SK-MEL-5 (cell line): ENCODE results near the gene KLKB1. TPM values are rescaled to one million over a fixed set of nuclear protein-coding genes. Genes with fewer than 3 reads are reported as not detected.
"Not testable (repeated sequence)": the region's sequence is repeated elsewhere in the genome, so short reads cannot be mapped to it uniquely, and the experiment has no call there.

ENCODE experiments used
- DNase-seq: peaks from one replicate; pipeline ENCODE4 v3.0.0-alpha.2; 2016; ENCODE audit warnings: low read depth, low spot score
- in situ Hi-C: cut with HindIII; loops from 2 replicates; pipeline ENCODE4 v1.10.0; 2016; ENCODE audit warnings: low sequenced_read_pairs, high pct_unique_total_duplicates, low pct_unique_long_range_greater_than_20kb
- total RNA-seq: library from RNA; depleted of rRNA; stranded (reverse); fragments of >200 nt; shearing (Covaris generic); gene quantifications from 2 replicates; pipeline ENCODE4 v1.2.3, GENCODE V29; 2014

Gene KLKB1
- total RNA-seq, 1 experiment from 2014 or later, result not detected

DNA sequence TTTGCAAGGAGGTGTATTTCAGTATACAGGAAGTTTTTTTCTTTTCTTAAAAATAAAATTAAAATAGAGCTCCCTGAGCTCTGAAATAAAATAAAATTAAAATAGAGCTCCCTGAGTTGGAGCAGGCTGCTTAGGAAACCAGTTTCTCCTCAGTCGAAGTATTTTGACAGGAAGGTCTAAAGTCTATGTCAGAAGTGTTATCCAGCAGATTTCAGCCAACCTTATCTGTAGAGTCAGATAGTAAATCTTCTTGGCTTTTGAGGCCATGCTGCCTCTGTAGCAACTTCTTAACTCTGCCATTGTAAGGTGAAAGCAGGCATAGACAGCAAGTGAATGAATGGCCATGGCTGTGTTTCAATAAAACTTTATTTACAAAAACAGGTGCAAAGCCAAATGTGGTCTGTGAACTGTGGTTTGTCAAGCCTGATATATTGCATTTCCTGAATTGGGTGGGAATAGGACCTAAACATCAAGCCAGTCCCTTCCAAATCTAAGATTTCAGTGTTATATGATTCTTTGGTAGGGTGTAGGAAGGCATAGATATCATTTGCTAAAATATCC, 9.5 kb upstream of the KLKB1 start:
- in situ Hi-C loops, result no loop called here
- DNase-seq, result no peak

DNA sequence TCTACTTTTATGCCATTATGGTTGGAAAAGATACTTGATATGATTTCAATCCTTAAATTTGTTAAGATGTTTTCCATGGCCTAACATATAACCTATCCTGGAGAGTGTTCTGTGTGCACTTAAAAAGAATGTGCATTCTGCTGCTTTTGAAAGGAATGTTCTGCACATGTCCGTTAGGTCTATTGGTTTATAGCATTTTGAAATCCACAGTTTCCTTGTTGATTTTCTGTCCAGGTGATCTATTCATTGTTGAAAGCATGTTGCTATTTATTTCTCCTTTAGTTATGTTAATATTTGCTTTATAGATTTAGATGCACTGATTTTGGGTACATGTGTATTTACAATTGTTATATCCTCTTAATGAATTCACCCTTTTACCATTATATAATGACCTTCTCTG, 5.7 kb upstream of the KLKB1 start:
- no peak for DNase-seq
- in situ Hi-C loops, result no loop called here

DNA sequence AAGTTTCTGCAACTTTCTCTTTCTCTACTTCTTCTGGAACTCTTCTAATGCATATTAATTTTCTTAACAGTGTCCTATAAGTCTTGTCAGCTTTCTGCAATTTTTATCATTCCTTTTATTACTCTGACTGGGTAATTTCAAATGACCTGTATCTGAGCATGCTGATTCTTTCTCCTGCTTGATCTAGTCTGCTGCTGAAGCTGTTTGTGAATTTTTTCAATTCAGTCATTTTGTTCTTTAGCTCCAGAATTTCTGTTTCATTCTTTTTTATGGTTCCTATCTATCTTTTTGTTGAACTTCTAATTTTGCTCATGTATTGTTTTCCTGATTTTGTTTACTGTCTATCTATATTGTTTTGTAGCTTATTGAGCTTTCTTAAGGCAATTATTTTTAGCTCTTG, 1.5 kb upstream of the KLKB1 start:
- DNase-seq, result no peak

DNA sequence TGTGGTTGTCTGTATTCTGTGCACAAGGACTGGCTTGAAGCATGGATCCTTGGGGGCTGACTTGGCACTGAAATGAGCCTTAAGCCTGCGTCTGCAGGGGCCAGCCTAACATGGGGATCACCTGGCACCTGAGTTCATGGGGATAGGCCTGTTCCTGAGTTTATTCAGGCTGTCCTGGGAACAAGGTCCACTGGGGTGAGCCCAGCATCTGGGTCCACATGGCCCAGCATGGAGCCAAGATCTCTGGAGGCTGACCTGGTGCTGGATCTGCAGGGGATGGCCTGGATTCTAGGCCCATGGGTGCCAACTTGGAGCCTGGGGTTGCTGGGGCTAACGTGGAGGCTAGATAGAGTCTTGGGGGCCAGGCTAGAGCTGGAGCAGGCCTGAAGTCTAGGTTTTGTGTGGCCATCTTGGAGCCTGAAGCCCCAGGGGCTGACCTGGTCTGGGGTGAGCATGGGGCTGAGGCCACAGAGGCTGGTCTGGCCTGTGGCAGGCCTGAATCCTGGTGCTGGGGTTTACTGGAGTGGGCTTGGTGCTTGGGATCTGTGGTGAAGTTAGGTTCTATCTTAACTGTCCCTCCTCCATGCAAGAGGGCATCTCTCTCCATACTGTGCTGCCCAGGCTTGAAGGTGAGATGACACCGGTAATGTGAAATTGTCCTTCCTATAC, 652 bp upstream of the KLKB1 start:
- in situ Hi-C loops, result no loop called here
- DNase-seq, result no peak

More for the DNA sequence above, 1.5 kb upstream of the KLKB1 start:
- in situ Hi-C loops, result no loop called here

GRCh38 chr4:186227744-186228513, 622 bp downstream of the KLKB1 start:
- in situ Hi-C loops, result no loop called here
- DNase-seq, result no peak

- in situ Hi-C loops, result no loop called here
- no peak for DNase-seq
Measured at GRCh38 chr4:186228514-186228894, 1.2 kb downstream of the KLKB1 start.

DNA sequence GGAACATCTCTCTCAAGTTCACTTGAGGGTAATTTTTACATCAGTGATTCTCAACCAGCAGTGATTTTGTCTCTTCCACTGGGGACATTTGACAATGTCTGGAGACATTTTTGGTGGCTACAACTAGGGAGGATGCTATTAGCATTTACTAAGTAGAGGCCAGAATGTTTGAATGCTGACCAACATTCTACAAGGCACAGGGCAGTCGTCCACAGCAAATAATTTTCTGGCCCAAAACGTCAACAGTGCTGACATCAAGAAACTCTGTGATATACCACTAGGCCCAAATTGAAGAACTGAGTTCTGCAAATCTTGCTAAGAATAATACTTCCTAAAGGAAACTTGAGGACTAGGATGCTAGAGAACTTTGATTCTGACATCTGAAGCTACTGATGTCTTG, 7.1 kb downstream of the KLKB1 start:
- in situ Hi-C loops, result no loop called here

GRCh38 chr4:186236126-186236525, 8.8 kb downstream of the KLKB1 start:
- in situ Hi-C loops, result no loop called here
- no peak for DNase-seq

More for the DNA sequence above, 7.1 kb downstream of the KLKB1 start:
- DNase-seq, result no peak

GRCh38 chr4:186240452-186240847, 13.1 kb downstream of the KLKB1 start:
- no peak for DNase-seq
- in situ Hi-C loops, result no loop called here

DNA sequence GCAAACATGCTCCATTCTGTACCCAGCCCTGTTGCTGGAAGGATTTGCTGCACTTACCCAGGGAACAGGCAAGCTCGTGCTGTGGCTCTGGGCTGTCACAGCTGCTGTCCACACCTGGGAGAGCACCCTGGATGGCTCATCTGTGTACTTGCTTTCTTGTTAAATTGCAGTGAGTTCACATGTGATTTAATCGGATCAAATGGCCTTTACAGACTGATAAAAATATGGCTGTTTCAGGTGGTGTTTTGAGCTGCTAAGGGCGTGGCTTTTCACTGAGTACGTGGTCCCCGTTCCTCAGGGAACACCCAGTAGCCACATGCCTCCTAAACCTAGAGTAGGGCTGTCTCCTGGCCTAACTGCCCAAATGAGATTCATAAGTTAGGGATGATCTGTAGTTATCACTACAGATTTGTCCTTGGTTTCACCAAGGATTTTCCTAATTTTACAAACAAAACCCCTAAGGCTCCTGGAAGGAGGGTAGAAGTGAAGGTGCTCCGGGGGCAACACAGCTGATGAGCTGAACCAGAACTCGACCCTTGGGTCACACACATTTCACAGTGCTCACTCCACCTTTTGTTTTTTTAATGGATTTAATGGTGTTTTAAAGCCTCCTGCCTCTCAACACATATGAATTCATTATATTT, 13.7 kb downstream of the KLKB1 start:
- no peak for DNase-seq
- in situ Hi-C loops, result no loop called here

- DNase-seq, result no peak
- in situ Hi-C loops, result no loop called here
Measured at GRCh38 chr4:186241616-186242015, 14.3 kb downstream of the KLKB1 start.

- in situ Hi-C loops, result not testable (repeated sequence)
Measured at GRCh38 chr4:186242031-186242430, 14.7 kb downstream of the KLKB1 start.

DNA sequence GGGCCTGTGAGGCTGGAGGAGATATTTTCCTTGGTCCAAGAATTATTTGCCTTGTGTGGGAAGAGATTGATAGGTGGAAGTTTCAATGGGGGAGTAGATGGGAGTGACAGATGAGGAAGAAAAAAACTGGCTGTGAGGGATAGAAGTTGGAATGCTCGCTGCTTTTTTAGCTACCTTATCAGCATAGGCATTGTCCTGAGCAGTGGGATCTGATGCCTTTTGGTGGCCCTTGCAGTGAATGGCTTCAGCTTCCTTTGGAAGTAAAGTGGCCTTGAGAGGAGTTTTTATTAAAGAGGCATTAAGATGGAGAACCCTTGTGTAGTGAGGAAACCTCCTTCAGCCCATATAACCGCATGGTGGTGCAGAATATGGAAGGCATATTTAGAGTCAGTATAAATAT, 16.0 kb downstream of the KLKB1 start:
- no peak for DNase-seq
- in situ Hi-C loops, result no loop called here

More at GRCh38 chr4:186242031-186242430, 14.7 kb downstream of the KLKB1 start:
- not testable (repeated sequence) for DNase-seq

DNA sequence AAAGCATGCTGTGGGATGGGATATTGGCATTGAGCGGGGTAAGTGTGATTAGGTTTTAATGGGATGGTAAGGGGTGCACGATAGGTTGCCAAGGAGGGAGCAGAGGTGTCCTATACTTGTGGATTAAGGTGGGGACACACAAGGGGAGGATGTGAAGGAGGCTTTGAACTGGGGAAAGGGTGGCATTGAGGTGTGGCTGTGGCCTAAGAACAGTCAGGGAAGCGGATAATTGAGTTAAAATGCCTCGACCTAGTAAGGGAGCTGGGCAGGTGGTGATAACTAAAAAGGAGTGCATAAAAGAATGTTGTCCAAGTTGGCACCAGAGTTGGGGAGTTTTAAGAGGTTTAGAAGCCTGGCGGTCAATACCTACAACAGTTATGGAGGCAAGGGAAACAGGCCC, 17.5 kb downstream of the KLKB1 start:
- no peak for DNase-seq
- in situ Hi-C loops, result no loop called here

- in situ Hi-C loops, DNase-seq: not testable (repeated sequence)
Measured at GRCh38 chr4:186247062-186247752, 19.9 kb downstream of the KLKB1 start.

- in situ Hi-C loops, result no loop called here
- peak; percentile 26 for DNase-seq
Measured at GRCh38 chr4:186248643-186249042, 21.3 kb downstream of the KLKB1 start.

DNA sequence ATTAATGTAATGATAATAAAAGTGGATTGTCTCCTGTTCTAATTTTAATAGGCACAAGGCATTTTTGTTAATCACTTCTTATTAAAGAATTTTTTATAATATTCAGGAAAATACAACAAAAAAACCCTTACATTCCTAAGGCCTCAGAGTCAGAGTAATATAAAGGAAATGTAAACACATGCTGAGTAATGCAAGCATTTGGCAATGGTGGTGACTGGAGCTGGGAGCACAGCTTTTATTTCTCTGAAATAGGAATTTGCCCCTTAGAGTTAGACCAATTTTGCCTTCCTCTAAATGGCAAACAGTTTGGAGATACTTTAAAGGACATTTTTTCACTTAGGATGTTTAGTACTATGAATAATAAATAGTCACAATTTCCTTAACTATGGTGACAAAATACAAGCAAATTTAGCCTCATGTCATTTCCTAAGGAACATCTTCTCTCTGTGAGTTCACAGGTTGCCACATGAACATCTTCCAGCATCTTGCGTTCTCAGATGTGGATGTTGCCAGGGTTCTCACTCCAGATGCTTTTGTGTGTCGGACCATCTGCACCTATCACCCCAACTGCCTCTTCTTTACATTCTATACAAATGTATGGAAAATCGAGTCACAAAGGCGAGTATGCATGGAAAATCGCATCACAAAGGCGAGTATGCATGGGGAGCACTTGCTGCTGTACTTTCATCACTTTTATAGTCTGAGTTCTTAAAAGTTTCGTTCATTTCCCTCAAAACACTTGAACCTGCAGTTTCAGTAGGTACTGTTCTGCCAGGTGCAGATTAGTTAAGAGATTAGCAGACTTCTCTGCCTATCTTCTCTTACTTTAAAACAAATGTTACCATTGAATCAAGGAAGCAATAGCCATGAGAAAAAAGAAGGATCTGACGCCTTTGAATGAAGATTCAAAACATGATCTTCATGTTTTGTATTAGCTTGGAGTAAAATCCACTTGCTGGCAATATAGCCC, 22.8 kb downstream of the KLKB1 start:
- in situ Hi-C loops, result no loop called here
- DNase-seq, result no peak
